ENCODE results near the gene CD209. TPM values are rescaled to one million over a fixed set of nuclear protein-coding genes. Genes with fewer than 3 reads are reported as not detected.

CD209 gene
- total and polyA plus RNA-seq, 2 donors (not counting 3 experiments of a cell fraction or from before 2014, with no cell fraction given), result not detected

- no peak overlapping the region for H3K4me2 ChIP-seq (ENCODE audit: insufficient read depth, low read length)
- no peaks in the 10 kb centered on the region for H3K79me2 ChIP-seq (ENCODE audit: control insufficient read depth, insufficient read depth, low read length)
- BruUV-seq (replicated peaks), result no TSS peak
- H3K27me3 ChIP-seq (ENCODE audit: control insufficient read depth in 2 of 2, insufficient read depth in 2 of 2, low read length in 2 of 2), result peaks cover 33 to 40% of the 10 kb centered on the region in 2 experiments
- intact Hi-C loops (cut with micrococcal nuclease), result no loop called here
- no peaks in the 10 kb centered on the region for H3K4me1 ChIP-seq (ENCODE audit: control insufficient read depth, extremely low read depth, insufficient read depth, low read length)
- FAIRE-seq (no peak), DNase-seq (ENCODE audit: low read depth, low spot score) (no peak)
- ChIA-PET POLR2A (no interaction called here), CTCF (no interaction called here)
- H3K36me3 ChIP-seq (ENCODE audit: control insufficient read depth in 2 of 2, extremely low read depth in 1 of 2, insufficient read depth in 2 of 2, low read length in 2 of 2), result no peaks in the 10 kb centered on the region
- dilution Hi-C loops (cut with MboI; ENCODE audit: extremely low pct_ligation_motif_present, low sequenced_read_pairs), result no loop called here
- no peaks in the 10 kb centered on the region for H3K9me1 ChIP-seq (replicated peaks; ENCODE audit: control insufficient read depth, extremely low read depth, insufficient read depth, low read length)
- no peak overlapping the region for H3K27ac ChIP-seq (ENCODE audit: insufficient read depth, low read depth, low read length)
- H2AFZ ChIP-seq (ENCODE audit: low read depth, low read length), result no peak overlapping the region
- H4K20me1 ChIP-seq (replicated peaks; ENCODE audit: control insufficient read depth, extremely low read depth, insufficient read depth, low read length), result no peaks in the 10 kb centered on the region
- H3K4me3 ChIP-seq (replicated peaks in 1 of 3; ENCODE audit: insufficient read depth in 1 of 3, low read depth in 1 of 3, low read length in 3 of 3), result no peak overlapping the region
- no peak overlapping the region for H3K9ac ChIP-seq (replicated peaks; ENCODE audit: extremely low read depth, insufficient read depth, low read length)
- TF ChIP-seq EZH2 (IDR thresholded peaks at IDR 0.05; ENCODE audit: borderline replicate concordance, low read depth, low read length, severe bottlenecking), result peak; percentile 16
- TF ChIP-seq MYC (IDR thresholded peaks at IDR 0.05; ENCODE audit: low read depth, low read length), result no peak
- H3K9me3 ChIP-seq (replicated peaks; ENCODE audit: control insufficient read depth, insufficient read depth, low read length), result no peaks in the 10 kb centered on the region
Observed at GRCh38 chr19:7730286-7731217, 16.8 kb downstream of the CD209 start.

GRCh38 chr19:7729831-7730285 is 17.5 kb downstream of the CD209 start:
- peak; percentile 22 for TF ChIP-seq EZH2 (IDR thresholded peaks at IDR 0.05; ENCODE audit: borderline replicate concordance, low read depth, low read length, severe bottlenecking)
- TF ChIP-seq, protein P1, sequence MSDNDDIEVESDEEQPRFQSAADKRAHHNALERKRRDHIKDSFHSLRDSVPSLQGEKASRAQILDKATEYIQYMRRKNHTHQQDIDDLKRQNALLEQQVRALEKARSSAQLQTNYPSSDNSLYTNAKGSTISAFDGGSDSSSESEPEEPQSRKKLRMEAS (IDR thresholded peaks at IDR 0.05; ENCODE audit: insufficient read depth, insufficient read length), result no peak
- Histone ChIP-seq H3K79me2 (ENCODE audit: control insufficient read depth, insufficient read depth, low read length) (no peaks in the 10 kb centered on the region), H3K4me1 (ENCODE audit: control insufficient read depth, extremely low read depth, insufficient read depth, low read length) (no peaks in the 10 kb centered on the region), H3K4me2 (ENCODE audit: insufficient read depth, low read length) (no peak overlapping the region), H3K27ac (ENCODE audit: insufficient read depth, low read depth, low read length) (no peak overlapping the region), H4K20me1 (replicated peaks; ENCODE audit: control insufficient read depth, extremely low read depth, insufficient read depth, low read length) (no peaks in the 10 kb centered on the region), H3K27me3 (ENCODE audit: control insufficient read depth in 2 of 2, insufficient read depth in 2 of 2, low read length in 2 of 2) (peaks cover 33 to 40% of the 10 kb centered on the region in 2 experiments), H3K4me3 (replicated peaks in 1 of 3; ENCODE audit: insufficient read depth in 1 of 3, low read depth in 1 of 3, low read length in 3 of 3) (no peak overlapping the region), H3K9ac (replicated peaks; ENCODE audit: extremely low read depth, insufficient read depth, low read length) (no peak overlapping the region), H3K36me3 (ENCODE audit: control insufficient read depth in 2 of 2, extremely low read depth in 1 of 2, insufficient read depth in 2 of 2, low read length in 2 of 2) (no peaks in the 10 kb centered on the region), H2AFZ (ENCODE audit: low read depth, low read length) (no peak overlapping the region), H3K9me1 (replicated peaks; ENCODE audit: control insufficient read depth, extremely low read depth, insufficient read depth, low read length) (no peaks in the 10 kb centered on the region), H3K9me3 (replicated peaks; ENCODE audit: control insufficient read depth, insufficient read depth, low read length) (no peaks in the 10 kb centered on the region)
- ChIA-PET CTCF (interaction anchor here (1.1 kb wide), 1 partner anchor 49 kb away, joined by 3 read pairs; the partner anchor contains the start of gene TRAPPC5), POLR2A (no interaction called here)
- intact Hi-C loops (cut with micrococcal nuclease) (no loop called here), dilution Hi-C loops (cut with MboI; ENCODE audit: extremely low pct_ligation_motif_present, low sequenced_read_pairs) (no loop called here)
- BruUV-seq (replicated peaks), result no TSS peak
- FAIRE-seq, result no peak
- DNase-seq (ENCODE audit: low read depth, low spot score), result no peak

All from endothelial cell of umbilical vein (primary cell).